ENCODE results near the gene NAB2.

Gene NAB2

GRCh38 chr12:57057067-57057751 lies 31.7 kb upstream of the NAB2 start:
- peaks cover 37 to 62% of the 10 kb centered on the region in 2 experiments for H3K36me3 ChIP-seq (ENCODE audit: control insufficient read depth in 2 of 2, insufficient read depth in 1 of 2, low read length in 2 of 2)
- no peaks in the 10 kb centered on the region for H3K9me3 ChIP-seq (ENCODE audit: control insufficient read depth, insufficient read depth, low read depth, low read length)
- H3K4me1 ChIP-seq (ENCODE audit: control insufficient read depth, insufficient read depth, low read length), result no peaks in the 10 kb centered on the region
- ChIA-PET CTCF (interaction anchor here (0.6 to 7.9 kb wide), 11 partner anchors 8 to 118 kb away, joined by 3 to 74 read pairs (median 4); partner anchors contain the start of gene ZBTB39), POLR2A (interaction anchor here (1.3 kb wide), 1 partner anchor 54 kb away, joined by 3 read pairs; the partner anchor contains the start of gene STAT6)
- H3K4me3 ChIP-seq (ENCODE audit: low read depth, low read length), result no peak overlapping the region
- TF ChIP-seq SETDB1 (IDR thresholded peaks at IDR 0.05; ENCODE audit: insufficient read length, low read length) (no peak), ZNF112 (tag by site-specific recombination; IDR thresholded peaks at IDR 0.05) (no peak), ZFP41 (tag by site-specific recombination; IDR thresholded peaks at IDR 0.05; ENCODE audit: borderline replicate concordance) (no peak), HOXD13 (CRISPR knock-in tag; IDR thresholded peaks at IDR 0.05; ENCODE audit: borderline replicate concordance) (no peak), ZNF354C (tag by site-specific recombination; IDR thresholded peaks at IDR 0.05; ENCODE audit: borderline replicate concordance, low read depth) (no peak), CTCF (tag by site-specific recombination; IDR thresholded peaks at IDR 0.05) (no peak), ZNF624 (tag by site-specific recombination; IDR thresholded peaks at IDR 0.05) (no peak), ZEB2 (tag by site-specific recombination; IDR thresholded peaks at IDR 0.05) (no peak), ZNF335 (tag by site-specific recombination; conservative IDR thresholded peaks at IDR 0.05) (no peak), ZNF510 (tag by site-specific recombination; IDR thresholded peaks at IDR 0.05; ENCODE audit: insufficient replicate concordance) (no peak), ZNF677 (tag by site-specific recombination; IDR thresholded peaks at IDR 0.05) (no peak), ZBTB8A (tag by site-specific recombination; IDR thresholded peaks at IDR 0.05) (no peak), ZNF114 (tag by site-specific recombination; IDR thresholded peaks at IDR 0.05) (no peak), ZNF571 (tag by site-specific recombination; IDR thresholded peaks at IDR 0.05) (no peak)
- no peak overlapping the region for H3K27ac ChIP-seq (ENCODE audit: extremely low read depth, low read depth, low read length)

- no peaks in the 10 kb centered on the region for H3K9me3 ChIP-seq (ENCODE audit: control insufficient read depth, insufficient read depth, low read depth, low read length)
- ChIA-PET CTCF (interaction anchor here (0.6 to 7.9 kb wide), 4 partner anchors 10 to 51 kb away, joined by 3 to 74 read pairs (median 14); partner anchors contain the start of gene ZBTB39), POLR2A (interaction anchor here (0.9 kb wide), 1 partner anchor 50 kb away, joined by 3 read pairs; no protein-coding TSS in a partner anchor)
- H3K4me3 ChIP-seq (ENCODE audit: low read depth, low read length), result no peak overlapping the region
- peaks cover 43 to 73% of the 10 kb centered on the region in 2 experiments for H3K36me3 ChIP-seq (ENCODE audit: control insufficient read depth in 2 of 2, insufficient read depth in 1 of 2, low read length in 2 of 2)
- TF ChIP-seq ZNF140 (tag by site-specific recombination; IDR thresholded peaks at IDR 0.05) (no peak), ZBTB44 (tag by site-specific recombination; IDR thresholded peaks at IDR 0.05) (no peak), ZBTB26 (tag by site-specific recombination; optimal IDR thresholded peaks at IDR 0.05) (no peak), ZNF221 (tag by site-specific recombination; IDR thresholded peaks at IDR 0.05; ENCODE audit: borderline replicate concordance) (no peak), BCL11A (tag by site-specific recombination; IDR thresholded peaks at IDR 0.05; ENCODE audit: low read depth) (no peak), ZNF214 (tag by site-specific recombination; IDR thresholded peaks at IDR 0.05; ENCODE audit: borderline replicate concordance) (no peak), ZNF449 (tag by site-specific recombination; IDR thresholded peaks at IDR 0.05) (no peak), KLF16 (tag by site-specific recombination; IDR thresholded peaks at IDR 0.05) (no peak)
- H3K27ac ChIP-seq (ENCODE audit: extremely low read depth, low read depth, low read length), result no peak overlapping the region
- no peaks in the 10 kb centered on the region for H3K4me1 ChIP-seq (ENCODE audit: control insufficient read depth, insufficient read depth, low read length)
Measured at GRCh38 chr12:57058454-57058853, 30.5 kb upstream of the NAB2 start.
